Measurements from ENCODE around the gene UBALD2. TPM values are rescaled to one million over a fixed set of nuclear protein-coding genes. Genes with fewer than 3 reads are reported as not detected.

The UBALD2 gene
- total RNA-seq, 2 donors from 2014 or later, result 36.0 to 46.0 TPM

DNA sequence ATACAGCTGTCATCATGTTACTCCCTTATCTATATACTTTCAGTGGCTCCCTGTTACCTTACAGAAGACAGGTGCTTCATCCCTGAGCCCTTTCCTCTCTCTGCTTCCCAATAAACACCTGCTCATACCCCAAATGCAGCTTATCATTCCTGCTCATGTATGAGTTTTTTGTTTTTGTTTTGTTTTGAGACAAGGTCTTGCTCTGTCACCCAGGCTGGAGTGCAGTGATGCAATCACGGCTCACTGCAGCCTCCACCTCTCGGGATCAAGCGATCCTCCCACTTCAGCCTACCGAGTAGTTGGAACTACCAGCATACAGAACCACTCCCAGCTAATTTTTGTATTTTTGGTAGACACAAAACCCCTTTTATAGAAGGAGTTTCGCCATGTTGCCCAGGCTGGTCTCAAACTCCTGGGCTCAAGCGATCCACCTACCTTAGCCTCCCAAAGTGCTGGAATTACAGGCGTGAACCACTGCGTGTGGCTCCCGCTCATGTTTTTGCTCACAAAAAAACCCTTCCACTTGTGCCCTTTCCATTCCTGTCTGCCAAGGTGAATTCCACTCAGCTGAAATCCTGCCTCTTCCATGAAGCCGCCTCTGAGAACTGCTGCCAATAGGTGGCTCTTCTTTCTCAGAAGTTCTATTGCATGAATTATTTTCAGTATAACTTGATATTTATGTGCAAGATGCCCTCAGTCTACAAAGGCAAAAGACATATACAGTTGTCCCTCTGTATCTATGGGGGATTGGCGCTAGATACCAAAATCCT, 16.9 kb upstream of the UBALD2 start:
- H3K27ac ChIP-seq (ENCODE audit: low read depth, low read length), result no peak overlapping the region
- no peaks in the 10 kb centered on the region for H3K4me1 ChIP-seq (ENCODE audit: control insufficient read depth, insufficient read depth, low read length)
- H3K9ac ChIP-seq (ENCODE audit: extremely low read depth, low read length, poor library complexity, severe bottlenecking), result no peak overlapping the region
- H3K27ac Mint-ChIP-seq, result no peak overlapping the region
- peaks cover 14% of the 10 kb centered on the region for H3K27me3 Mint-ChIP-seq (ENCODE audit: insufficient read depth)
- H3K9me3 ChIP-seq (ENCODE audit: control insufficient read depth, low read length), result no peaks in the 10 kb centered on the region
- peaks cover 13% of the 10 kb centered on the region for H3K27me3 ChIP-seq (ENCODE audit: control insufficient read depth, insufficient read depth, low read length, poor library complexity, severe bottlenecking)
- peaks cover 12% of the 10 kb centered on the region for H3K4me1 Mint-ChIP-seq
- DNase-seq, result peak; percentile 42
- no peak overlapping the region for H3K4me3 ChIP-seq (ENCODE audit: low read length)
- H3K36me3 Mint-ChIP-seq (ENCODE audit: low read depth), result no peaks in the 10 kb centered on the region
- 91 to 92% methylated on average over 9 to 11 of the region's 11 CpGs for WGBS, 2 experiments (ENCODE audit: insufficient coverage in 1 of 2, insufficient read length in 1 of 2)
- H3K9me3 Mint-ChIP-seq, result no peaks in the 10 kb centered on the region
- no peak overlapping the region for H3K4me3 Mint-ChIP-seq
- TF ChIP-seq, protein P1, sequence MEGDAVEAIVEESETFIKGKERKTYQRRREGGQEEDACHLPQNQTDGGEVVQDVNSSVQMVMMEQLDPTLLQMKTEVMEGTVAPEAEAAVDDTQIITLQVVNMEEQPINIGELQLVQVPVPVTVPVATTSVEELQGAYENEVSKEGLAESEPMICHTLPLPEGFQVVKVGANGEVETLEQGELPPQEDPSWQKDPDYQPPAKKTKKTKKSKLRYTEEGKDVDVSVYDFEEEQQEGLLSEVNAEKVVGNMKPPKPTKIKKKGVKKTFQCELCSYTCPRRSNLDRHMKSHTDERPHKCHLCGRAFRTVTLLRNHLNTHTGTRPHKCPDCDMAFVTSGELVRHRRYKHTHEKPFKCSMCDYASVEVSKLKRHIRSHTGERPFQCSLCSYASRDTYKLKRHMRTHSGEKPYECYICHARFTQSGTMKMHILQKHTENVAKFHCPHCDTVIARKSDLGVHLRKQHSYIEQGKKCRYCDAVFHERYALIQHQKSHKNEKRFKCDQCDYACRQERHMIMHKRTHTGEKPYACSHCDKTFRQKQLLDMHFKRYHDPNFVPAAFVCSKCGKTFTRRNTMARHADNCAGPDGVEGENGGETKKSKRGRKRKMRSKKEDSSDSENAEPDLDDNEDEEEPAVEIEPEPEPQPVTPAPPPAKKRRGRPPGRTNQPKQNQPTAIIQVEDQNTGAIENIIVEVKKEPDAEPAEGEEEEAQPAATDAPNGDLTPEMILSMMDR (conservative IDR thresholded peaks at IDR 0.05), result peak; percentile 34
- no peaks in the 10 kb centered on the region for H3K36me3 ChIP-seq (ENCODE audit: control insufficient read depth, insufficient read depth, low read length)

DNA sequence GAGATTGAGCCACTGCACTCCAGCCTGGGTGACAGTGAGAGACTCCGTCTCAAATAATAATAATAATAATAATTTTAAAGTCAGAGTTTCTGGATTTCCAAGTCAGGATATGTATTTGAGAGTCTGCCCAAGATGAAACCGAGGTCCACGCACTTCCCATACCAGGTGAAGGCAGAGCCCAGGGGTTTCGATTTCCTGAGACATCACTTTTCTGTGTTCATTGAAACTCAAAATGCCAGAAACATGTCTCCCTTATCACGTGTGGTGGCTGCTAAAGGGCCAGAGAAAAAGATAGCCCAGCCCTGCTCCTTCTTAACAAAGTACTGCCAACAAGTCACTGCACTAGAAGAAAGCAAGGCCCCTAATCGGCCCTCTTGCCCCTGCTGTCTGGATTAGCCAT, 15.0 kb upstream of the UBALD2 start:
- Mint-ChIP-seq H3K4me1 (peaks cover 12% of the 10 kb centered on the region), H3K27me3 (ENCODE audit: insufficient read depth) (peaks cover 1% of the 10 kb centered on the region), H3K36me3 (ENCODE audit: low read depth) (no peaks in the 10 kb centered on the region), H3K4me3 (no peak overlapping the region), H3K27ac (no peak overlapping the region), H3K9me3 (no peaks in the 10 kb centered on the region)
- Histone ChIP-seq H3K9me3 (ENCODE audit: control insufficient read depth, low read length) (no peaks in the 10 kb centered on the region), H3K4me3 (ENCODE audit: low read length) (no peak overlapping the region), H3K27ac (ENCODE audit: low read depth, low read length) (no peak overlapping the region), H3K4me1 (ENCODE audit: control insufficient read depth, insufficient read depth, low read length) (no peaks in the 10 kb centered on the region), H3K27me3 (ENCODE audit: control insufficient read depth, insufficient read depth, low read length, poor library complexity, severe bottlenecking) (no peaks in the 10 kb centered on the region), H3K9ac (ENCODE audit: extremely low read depth, low read length, poor library complexity, severe bottlenecking) (no peak overlapping the region), H3K36me3 (ENCODE audit: control insufficient read depth, insufficient read depth, low read length) (no peaks in the 10 kb centered on the region)
- TF ChIP-seq, protein P1 (conservative IDR thresholded peaks at IDR 0.05), result no peak
- 91 to 98% methylated on average over 4 to 5 of the region's 6 CpGs for WGBS, 2 experiments (ENCODE audit: insufficient coverage in 1 of 2, insufficient read length in 1 of 2)
- DNase-seq, result peak; percentile 36

GRCh38 chr17:76251478-76252039, 13.6 kb upstream of the UBALD2 start:
- no peaks in the 10 kb centered on the region for H3K36me3 Mint-ChIP-seq (ENCODE audit: low read depth)
- H3K9ac ChIP-seq (ENCODE audit: extremely low read depth, low read length, poor library complexity, severe bottlenecking), result no peak overlapping the region

More at GRCh38 chr17:76251478-76252039, 13.6 kb upstream of the UBALD2 start:
- Histone ChIP-seq H3K27me3 (ENCODE audit: control insufficient read depth, insufficient read depth, low read length, poor library complexity, severe bottlenecking) (no peaks in the 10 kb centered on the region), H3K9me3 (ENCODE audit: control insufficient read depth, low read length) (no peaks in the 10 kb centered on the region), H3K4me1 (ENCODE audit: control insufficient read depth, insufficient read depth, low read length) (no peaks in the 10 kb centered on the region), H3K36me3 (ENCODE audit: control insufficient read depth, insufficient read depth, low read length) (no peaks in the 10 kb centered on the region), H3K4me3 (ENCODE audit: low read length) (no peak overlapping the region), H3K27ac (ENCODE audit: low read depth, low read length) (no peak overlapping the region)
- no peak overlapping the region for H3K27ac Mint-ChIP-seq
- DNase-seq, result peak; percentile 40
- peaks cover 5% of the 10 kb centered on the region for H3K4me1 Mint-ChIP-seq
- no peak overlapping the region for H3K4me3 Mint-ChIP-seq
- H3K27me3 Mint-ChIP-seq (ENCODE audit: insufficient read depth), result peaks cover 2% of the 10 kb centered on the region
- 91 to 92% methylated on average over 7 to 8 of the region's 8 CpGs for WGBS, 2 experiments (ENCODE audit: insufficient coverage in 1 of 2, insufficient read length in 1 of 2)
- TF ChIP-seq, protein P1 (conservative IDR thresholded peaks at IDR 0.05), result no peak
- peaks cover 3% of the 10 kb centered on the region for H3K9me3 Mint-ChIP-seq

Measured in endodermal cell (in vitro differentiated cells).